Tibial artery (tissue), 4 donors: ENCODE results near the gene RBM24.
"Not testable (repeated sequence)": the region's sequence is repeated elsewhere in the genome, so short reads cannot be mapped to it uniquely, and the experiment has no call there.

Experiments
- DNase-seq, 2 donors: peaks; one replicate each; pipeline ENCODE4 v3.0.0-alpha.2; 2019
- H3K27ac ChIP-seq, 2 donors: fragments of 200-600 bp; sonication (generic) in 1 of 2; 1 replicate in 1 of 2; 2 replicates in 1 of 2; pipeline ENCODE4 v1.5.1; 2018 to 2019; ENCODE audit warnings: mild to moderate bottlenecking in 1 of 2
- H3K27me3 ChIP-seq, 2 donors: fragments of 200-600 bp; sonication (generic) in 1 of 2; one replicate each; pipeline versions ENCODE4 v1.5.1 to v1.6.0; 2016 to 2019
- H3K36me3 ChIP-seq, 3 donors: fragments of 200-600 bp; sonication (generic) in 2 of 3; one replicate each; pipeline ENCODE4 v1.5.1; 2016 to 2019; ENCODE audit warnings: mild to moderate bottlenecking in 2 of 3
- H3K4me1 ChIP-seq, 4 donors: fragments of 200-600 bp; sonication (generic) in 2 of 4; 1 replicate in 3 of 4; 2 replicates in 1 of 4; pipeline ENCODE4 v1.5.1; 2016 to 2019
- H3K4me3 ChIP-seq, 2 donors: fragments of 200-600 bp; sonication (generic) in 1 of 2; 1 replicate in 1 of 2; 2 replicates in 1 of 2; pipeline ENCODE4 v1.5.1; 2018 to 2019; ENCODE audit warnings: mild to moderate bottlenecking in 2 of 2
- H3K9me3 ChIP-seq, 3 donors: fragments of 200-600 bp; sonication (generic) in 1 of 3; one replicate each; pipeline ENCODE4 v1.5.1; 2016 to 2019
- CTCF ChIP-seq, 2 experiments: fragments of 200-600 bp in 1 of 2; fragments of 450-650 bp in 1 of 2; IDR thresholded peaks; one replicate each; pipeline ENCODE4 v1.5.1; 2017 to 2019; ENCODE audit warnings: antibody characterized with exemption in 2 of 2, mild to moderate bottlenecking in 1 of 2, moderate library complexity in 1 of 2
- intact Hi-C: fragments of 100-400 bp; cut with DNase I; formaldehyde crosslinking; loops from one replicate; pipeline ENCODE4 v1.15.0; 2023; ENCODE audit warnings: low total_unique reads

The RBM24 gene

GRCh38 chr6:17318435-17319165 lies 37.4 kb downstream of the RBM24 start:
- H3K27me3 ChIP-seq, result no peaks in the 10 kb centered on the region
- H3K4me1 ChIP-seq, result no peaks in the 10 kb centered on the region
- H3K9me3 ChIP-seq, result no peaks in the 10 kb centered on the region
- no peaks in the 10 kb centered on the region for H3K36me3 ChIP-seq
- H3K27ac ChIP-seq, result no peak overlapping the region
- no peak for DNase-seq
- intact Hi-C loops, result no loop called here
- no peak for TF ChIP-seq CTCF (IDR thresholded peaks at IDR 0.05)
- H3K4me3 ChIP-seq, result no peak overlapping the region

- H3K4me1 ChIP-seq, H3K4me3 ChIP-seq, DNase-seq, H3K27me3 ChIP-seq, intact Hi-C loops, H3K27ac ChIP-seq, H3K36me3 ChIP-seq, H3K9me3 ChIP-seq: not testable (repeated sequence)
These were observed 39.1 kb downstream of the RBM24 start for GRCh38 chr6:17320266-17320665.

GRCh38 chr6:17331238-17331637 lies 50.1 kb downstream of the RBM24 start:
- Histone ChIP-seq H3K27me3 (no peaks in the 10 kb centered on the region), H3K4me1 (no peaks in the 10 kb centered on the region), H3K36me3 (no peaks in the 10 kb centered on the region), H3K27ac (no peak overlapping the region), H3K9me3 (no peaks in the 10 kb centered on the region), H3K4me3 (no peak overlapping the region)
- intact Hi-C loops, result no loop called here
- DNase-seq, result no peak
- no peak for TF ChIP-seq CTCF (IDR thresholded peaks at IDR 0.05)

DNA sequence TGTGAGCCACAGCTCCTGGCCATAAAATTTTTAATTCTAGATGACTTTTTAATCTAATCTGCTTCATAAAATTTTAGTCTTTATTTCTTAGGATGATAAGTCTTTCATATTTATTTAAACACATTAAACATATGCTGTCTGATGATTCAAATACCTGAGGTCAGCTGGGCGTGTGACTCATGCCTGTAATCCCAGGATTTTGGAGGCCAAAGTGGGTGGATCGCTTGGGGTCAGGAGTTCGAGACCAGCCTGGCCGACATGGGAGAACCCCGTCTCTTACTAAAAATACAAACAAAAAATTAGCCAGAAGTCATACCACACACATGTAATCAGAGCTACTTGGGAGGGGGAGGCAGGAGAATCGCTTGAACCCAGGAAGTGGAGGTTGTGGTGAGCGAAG lies 53.1 kb downstream of the RBM24 start:
- Histone ChIP-seq H3K4me3 (no peak overlapping the region), H3K36me3 (no peaks in the 10 kb centered on the region), H3K9me3 (no peaks in the 10 kb centered on the region), H3K27ac (no peak overlapping the region), H3K4me1 (no peaks in the 10 kb centered on the region), H3K27me3 (no peaks in the 10 kb centered on the region)
- no peak for TF ChIP-seq CTCF (IDR thresholded peaks at IDR 0.05)
- intact Hi-C loops, result no loop called here
- no peak for DNase-seq

DNA sequence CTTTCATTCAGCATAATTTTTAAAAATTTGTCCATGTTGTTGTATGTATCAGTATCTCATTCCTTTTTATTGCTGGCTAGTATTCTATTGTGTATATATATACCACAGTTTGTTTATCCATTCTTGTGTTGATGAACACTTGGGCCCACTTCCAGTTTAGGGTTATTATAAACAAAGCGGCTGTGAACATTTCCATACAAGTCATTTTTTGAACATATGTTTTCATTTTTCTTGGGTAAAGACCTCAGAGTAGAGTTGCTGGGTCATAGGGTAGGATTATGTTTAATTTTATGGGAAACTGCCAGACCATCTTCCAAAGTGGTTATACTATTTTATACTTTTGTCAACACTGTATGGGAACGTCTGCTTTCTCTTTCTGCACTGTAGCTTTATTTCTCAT lies 55.3 kb downstream of the RBM24 start:
- H3K36me3 ChIP-seq, result no peaks in the 10 kb centered on the region
- intact Hi-C loops, result no loop called here
- H3K4me3 ChIP-seq, result no peak overlapping the region
- no peak for TF ChIP-seq CTCF (IDR thresholded peaks at IDR 0.05)
- no peak overlapping the region for H3K27ac ChIP-seq
- no peaks in the 10 kb centered on the region for H3K9me3 ChIP-seq
- no peaks in the 10 kb centered on the region for H3K4me1 ChIP-seq
- no peaks in the 10 kb centered on the region for H3K27me3 ChIP-seq
- no peak for DNase-seq

DNA sequence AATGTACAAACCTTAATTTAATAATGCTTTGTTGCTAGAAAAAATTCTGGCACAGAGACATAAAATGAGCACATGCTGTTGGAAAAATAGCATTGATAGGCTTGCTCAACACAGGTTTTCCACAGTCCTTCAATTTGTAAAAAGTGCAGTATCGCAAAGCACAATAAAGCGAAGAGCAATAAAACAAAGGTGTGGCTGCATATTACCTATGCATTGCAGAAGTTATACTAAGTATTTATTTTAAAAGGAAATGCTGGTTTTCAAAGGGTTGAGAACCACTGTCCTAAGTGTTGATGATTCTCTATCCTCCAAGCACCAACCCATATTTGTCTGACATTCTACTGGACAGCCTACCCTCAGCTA lies 58.1 kb downstream of the RBM24 start:
- Histone ChIP-seq H3K9me3 (no peaks in the 10 kb centered on the region), H3K27ac (no peak overlapping the region), H3K4me1 (no peaks in the 10 kb centered on the region), H3K36me3 (no peaks in the 10 kb centered on the region), H3K4me3 (no peak overlapping the region), H3K27me3 (no peaks in the 10 kb centered on the region)
- no peak for DNase-seq
- no peak for TF ChIP-seq CTCF (IDR thresholded peaks at IDR 0.05)
- intact Hi-C loops, result no loop called here
